Osteocyte (in vitro differentiated cells): ENCODE measurements around the gene DPCD. TPM values are rescaled to one million over a fixed set of nuclear protein-coding genes. Genes with fewer than 3 reads are reported as not detected.

ENCODE experiments used
- DNase-seq: peaks from one replicate; pipeline ENCODE4 v3.0.0; 2021; ENCODE audit warnings: mixed read lengths; ENCODE audit not compliant: unreplicated experiment; ENCODE audit errors: extremely low spot score
- H3K27ac Mint-ChIP-seq: one replicate; pipeline ENCODE4 v1.8.0; 2021; ENCODE audit warnings: mild to moderate bottlenecking, mixed read lengths; ENCODE audit not compliant: unreplicated experiment
- H3K27me3 Mint-ChIP-seq: one replicate; pipeline ENCODE4 v1.8.0; 2021; ENCODE audit warnings: mixed read lengths; ENCODE audit not compliant: unreplicated experiment
- H3K36me3 Mint-ChIP-seq: one replicate; pipeline ENCODE4 v1.8.0; 2021; ENCODE audit warnings: mixed read lengths; ENCODE audit not compliant: unreplicated experiment
- H3K4me1 Mint-ChIP-seq: one replicate; pipeline ENCODE4 v1.8.0; 2021; ENCODE audit warnings: mixed read lengths; ENCODE audit not compliant: unreplicated experiment
- H3K4me3 Mint-ChIP-seq: one replicate; pipeline ENCODE4 v1.8.0; 2021; ENCODE audit warnings: mild to moderate bottlenecking, moderate library complexity, mixed read lengths; ENCODE audit not compliant: unreplicated experiment
- H3K9me3 Mint-ChIP-seq: one replicate; pipeline ENCODE4 v1.8.0; 2021; ENCODE audit warnings: mixed read lengths; ENCODE audit not compliant: unreplicated experiment
- long read RNA-seq: library from polyadenylated mRNA; unstranded; transcript quantifications from one replicate; pipeline ENCODE4 v2.0.0, GENCODE V29; 2021
- total RNA-seq: library from RNA; stranded (reverse); gene quantifications from 2 replicates; pipeline ENCODE4 v1.2.1, GENCODE V29; 2021
- TF ChIP-seq, protein P1 (sequence below): fragments of 200-600 bp; sonication (generic); IDR thresholded peaks from 2 replicates; pipeline ENCODE4 v1.5.0; 2021; ENCODE audit warnings: antibody characterized with exemption, mild to moderate bottlenecking, moderate library complexity

The DPCD gene
- 14.9 and 15.3 TPM in 2 replicates for total RNA-seq
- long read RNA-seq, transcript DPCD-202 (6 exons, 858 nt) = major isoform, 13 of 20 reads
- long read RNA-seq, partial matches to known transcripts = 1 of 20 reads
- long read RNA-seq, other reads (novel, unspliced or antisense) = 6 of 20 reads

GRCh38 chr10:101587725-101588653, at the start of gene DPCD, which contains the start of gene POLL:
Gene DPCD, plus strand, starts transcription at chr10:101588321. Its CDS starts 16 bp downstream, at chr10:101588337.
Gene POLL, minus strand, starts transcription at chr10:101588257. Its CDS starts 897 bp downstream, at chr10:101587360.
- TF ChIP-seq, protein P1, sequence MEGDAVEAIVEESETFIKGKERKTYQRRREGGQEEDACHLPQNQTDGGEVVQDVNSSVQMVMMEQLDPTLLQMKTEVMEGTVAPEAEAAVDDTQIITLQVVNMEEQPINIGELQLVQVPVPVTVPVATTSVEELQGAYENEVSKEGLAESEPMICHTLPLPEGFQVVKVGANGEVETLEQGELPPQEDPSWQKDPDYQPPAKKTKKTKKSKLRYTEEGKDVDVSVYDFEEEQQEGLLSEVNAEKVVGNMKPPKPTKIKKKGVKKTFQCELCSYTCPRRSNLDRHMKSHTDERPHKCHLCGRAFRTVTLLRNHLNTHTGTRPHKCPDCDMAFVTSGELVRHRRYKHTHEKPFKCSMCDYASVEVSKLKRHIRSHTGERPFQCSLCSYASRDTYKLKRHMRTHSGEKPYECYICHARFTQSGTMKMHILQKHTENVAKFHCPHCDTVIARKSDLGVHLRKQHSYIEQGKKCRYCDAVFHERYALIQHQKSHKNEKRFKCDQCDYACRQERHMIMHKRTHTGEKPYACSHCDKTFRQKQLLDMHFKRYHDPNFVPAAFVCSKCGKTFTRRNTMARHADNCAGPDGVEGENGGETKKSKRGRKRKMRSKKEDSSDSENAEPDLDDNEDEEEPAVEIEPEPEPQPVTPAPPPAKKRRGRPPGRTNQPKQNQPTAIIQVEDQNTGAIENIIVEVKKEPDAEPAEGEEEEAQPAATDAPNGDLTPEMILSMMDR = no peak
- H3K9me3 Mint-ChIP-seq = no peaks in the 10 kb centered on the region
- peaks cover 2% of the 10 kb centered on the region for H3K36me3 Mint-ChIP-seq

GRCh38 chr10:101538446-101538845, 49.7 kb upstream of the DPCD start:
- TF ChIP-seq, protein P1 = no peak
- no peak for DNase-seq
- H3K36me3 Mint-ChIP-seq = peaks cover 43% of the 10 kb centered on the region
- no peak overlapping the region for H3K27ac Mint-ChIP-seq
- no peaks in the 10 kb centered on the region for H3K9me3 Mint-ChIP-seq
- H3K4me1 Mint-ChIP-seq = no peaks in the 10 kb centered on the region
- no peaks in the 10 kb centered on the region for H3K27me3 Mint-ChIP-seq
- no peak overlapping the region for H3K4me3 Mint-ChIP-seq

More at GRCh38 chr10:101587725-101588653, at the start of gene DPCD, which contains the start of gene POLL:
- Mint-ChIP-seq H3K27ac (peak within 1 kb of the TSS; percentile 73), H3K4me3 (peak within 1 kb of the TSS; percentile 91), H3K27me3 (no peaks in the 10 kb centered on the region), H3K4me1 (peaks cover 16% of the 10 kb centered on the region)
- DNase-seq = peak; percentile 97

DNA sequence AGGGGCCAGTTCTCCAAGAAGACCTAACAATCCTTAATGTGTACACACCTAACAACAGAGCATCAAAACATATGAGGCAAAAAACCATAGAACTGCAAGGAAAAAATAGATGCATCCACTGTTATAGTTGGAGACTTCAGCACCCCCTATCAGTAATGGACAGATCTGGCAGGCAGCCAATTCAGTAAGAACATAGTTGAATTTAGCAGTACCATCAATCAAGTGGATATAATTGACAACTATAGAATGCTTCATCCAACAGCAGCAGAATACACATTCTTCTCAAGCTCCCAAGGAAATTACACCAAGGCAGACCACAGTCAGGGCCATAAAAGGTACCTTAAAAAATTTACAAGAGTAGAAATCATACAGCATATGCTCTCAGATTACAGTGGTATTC, 42.2 kb upstream of the DPCD start:
- Mint-ChIP-seq H3K4me1 (no peaks in the 10 kb centered on the region), H3K27ac (no peak overlapping the region), H3K27me3 (no peaks in the 10 kb centered on the region), H3K36me3 (peaks cover 27% of the 10 kb centered on the region), H3K4me3 (no peak overlapping the region), H3K9me3 (peaks cover 5% of the 10 kb centered on the region)
- TF ChIP-seq, protein P1 = no peak
- no peak for DNase-seq

- Mint-ChIP-seq H3K36me3 (peaks cover 42% of the 10 kb centered on the region), H3K27ac (no peak overlapping the region), H3K4me3 (no peak overlapping the region), H3K9me3 (peaks cover 2% of the 10 kb centered on the region), H3K4me1 (no peaks in the 10 kb centered on the region), H3K27me3 (no peaks in the 10 kb centered on the region)
- no peak for DNase-seq
- TF ChIP-seq, protein P1 = no peak
Measured at GRCh38 chr10:101550965-101551364, 37.2 kb upstream of the DPCD start.

DNA sequence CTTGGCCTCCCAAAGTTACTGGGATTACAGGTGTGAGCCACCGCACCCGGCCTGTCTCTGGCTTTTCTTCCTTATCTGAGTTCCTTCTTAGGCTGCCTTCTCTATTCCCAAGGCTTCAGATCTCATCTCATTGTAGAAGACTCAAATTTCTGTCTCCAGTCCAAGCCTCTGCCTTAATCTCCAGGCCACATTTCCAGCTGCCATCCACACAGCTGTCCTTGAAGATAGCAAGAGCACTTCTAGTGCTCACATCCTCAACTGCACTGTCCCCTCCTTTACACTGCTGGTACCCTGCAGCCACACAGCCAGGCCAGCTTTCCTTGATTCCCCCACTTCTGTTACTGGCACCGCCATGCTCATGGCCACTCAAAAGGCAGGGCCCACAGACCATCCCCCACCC, 35.7 kb upstream of the DPCD start:
- H3K27me3 Mint-ChIP-seq = no peaks in the 10 kb centered on the region
- no peaks in the 10 kb centered on the region for H3K4me1 Mint-ChIP-seq
- no peak overlapping the region for H3K27ac Mint-ChIP-seq
- H3K4me3 Mint-ChIP-seq = no peak overlapping the region
- TF ChIP-seq, protein P1 = no peak
- no peaks in the 10 kb centered on the region for H3K9me3 Mint-ChIP-seq
- DNase-seq = no peak
- H3K36me3 Mint-ChIP-seq = peaks cover 36% of the 10 kb centered on the region
